Breast epithelium (tissue), 3 donors: ENCODE measurements around the gene ZNF580.

Experiments used
- CTCF ChIP-seq, 3 donors: fragments of 450-650 bp; IDR thresholded peaks; one replicate each; pipeline ENCODE4 v1.5.1; 2016 to 2017; ENCODE audit warnings: antibody characterized with exemption in 3 of 3, mild to moderate bottlenecking in 3 of 3, moderate library complexity in 3 of 3
- POLR2A ChIP-seq: fragments of 450-650 bp; IDR thresholded peaks from one replicate; pipeline ENCODE4 v1.6.1; 2016; ENCODE audit warnings: antibody characterized with exemption, mild to moderate bottlenecking, moderate library complexity
- POLR2AphosphoS5 ChIP-seq, 3 donors: sonication (generic); formaldehyde crosslinking; IDR thresholded peaks; one replicate each; pipeline ENCODE4 v1.6.1; 2017; ENCODE audit warnings: antibody characterized with exemption in 3 of 3

- TF ChIP-seq CTCF (IDR thresholded peaks at IDR 0.05) (no peak), POLR2A (no peak), POLR2AphosphoS5 (IDR thresholded peaks at IDR 0.05) (peak; percentile 10 to 81 (median 74))
Measured at GRCh38 chr19:55599468-55599841, 41.3 kb upstream of the ZNF580 start, which contains the start of gene FIZ1.
